ENCODE results near the gene MKLN1.
A peak's percentile ranks its signal among the peaks of the same experiment; 100 is the strongest.

The MKLN1 gene

GRCh38 chr7:131506597-131506996, 178.9 kb downstream of the MKLN1 start:
- TF ChIP-seq CSDC2 (CRISPR knock-in tag; IDR thresholded peaks at IDR 0.05): no peak
- no peak for TF ChIP-seq ZC3H10 (CRISPR knock-in tag; IDR thresholded peaks at IDR 0.05)
- TF ChIP-seq OSR1 (CRISPR knock-in tag; IDR thresholded peaks at IDR 0.05): no peak
- no peak for TF ChIP-seq ZFP3 (CRISPR knock-in tag; IDR thresholded peaks at IDR 0.05)
- TF ChIP-seq SNAI2 (CRISPR knock-in tag; IDR thresholded peaks at IDR 0.05): no peak
- no peak for TF ChIP-seq CSRNP3 (CRISPR knock-in tag; IDR thresholded peaks at IDR 0.05)
- no peak for TF ChIP-seq ARNTL (CRISPR knock-in tag; IDR thresholded peaks at IDR 0.05; ENCODE audit: borderline replicate concordance, low read depth)
- no peak for TF ChIP-seq ZNF565 (CRISPR knock-in tag; conservative IDR thresholded peaks at IDR 0.05; ENCODE audit: low read depth)

GRCh38 chr7:131507592-131508331, 180.1 kb downstream of the MKLN1 start:
- ATAC-seq: peak; percentile 86
- TF ChIP-seq ZNF8 (CRISPR knock-in tag; IDR thresholded peaks at IDR 0.05): no peak
- TF ChIP-seq ZC3H10 (CRISPR knock-in tag; IDR thresholded peaks at IDR 0.05): no peak
- TF ChIP-seq OSR1 (CRISPR knock-in tag; IDR thresholded peaks at IDR 0.05): no peak
- no peak for TF ChIP-seq ZNF565 (CRISPR knock-in tag; conservative IDR thresholded peaks at IDR 0.05; ENCODE audit: low read depth)
- no peak for TF ChIP-seq BACH2 (CRISPR knock-in tag; IDR thresholded peaks at IDR 0.05; ENCODE audit: borderline replicate concordance)
- TF ChIP-seq TSHZ2 (CRISPR knock-in tag; IDR thresholded peaks at IDR 0.05): no peak
- no peak for TF ChIP-seq CREB5 (CRISPR knock-in tag; IDR thresholded peaks at IDR 0.05; ENCODE audit: low read depth)
- no peak for TF ChIP-seq PPARA (CRISPR knock-in tag; IDR thresholded peaks at IDR 0.05; ENCODE audit: borderline replicate concordance)
- TF ChIP-seq ARNTL (CRISPR knock-in tag; IDR thresholded peaks at IDR 0.05; ENCODE audit: borderline replicate concordance, low read depth): no peak
- no peak for TF ChIP-seq GLIS3 (CRISPR knock-in tag; IDR thresholded peaks at IDR 0.05)
- TF ChIP-seq ZFP3 (CRISPR knock-in tag; IDR thresholded peaks at IDR 0.05): no peak
- no peak for TF ChIP-seq PATZ1 (CRISPR knock-in tag; IDR thresholded peaks at IDR 0.05; ENCODE audit: borderline replicate concordance)
- TF ChIP-seq CSDC2 (CRISPR knock-in tag; IDR thresholded peaks at IDR 0.05): no peak
- TF ChIP-seq TOX (CRISPR knock-in tag; IDR thresholded peaks at IDR 0.05; ENCODE audit: borderline replicate concordance): no peak

More at GRCh38 chr7:131506597-131506996, 178.9 kb downstream of the MKLN1 start:
- no peak for ATAC-seq

GRCh38 chr7:131508754-131509486, 181.2 kb downstream of the MKLN1 start:
- no peak for ATAC-seq
- no peak for TF ChIP-seq ISL1 (CRISPR knock-in tag; IDR thresholded peaks at IDR 0.05)
- TF ChIP-seq PPARA (CRISPR knock-in tag; IDR thresholded peaks at IDR 0.05; ENCODE audit: borderline replicate concordance): no peak
- TF ChIP-seq ZFP3 (CRISPR knock-in tag; IDR thresholded peaks at IDR 0.05): no peak
- no peak for TF ChIP-seq OSR1 (CRISPR knock-in tag; IDR thresholded peaks at IDR 0.05)
- no peak for TF ChIP-seq PATZ1 (CRISPR knock-in tag; IDR thresholded peaks at IDR 0.05; ENCODE audit: borderline replicate concordance)
- no peak for TF ChIP-seq CSRNP3 (CRISPR knock-in tag; IDR thresholded peaks at IDR 0.05)
- TF ChIP-seq TSHZ2 (CRISPR knock-in tag; IDR thresholded peaks at IDR 0.05): no peak
- no peak for TF ChIP-seq ARNTL (CRISPR knock-in tag; IDR thresholded peaks at IDR 0.05; ENCODE audit: borderline replicate concordance, low read depth)
- TF ChIP-seq CREB5 (CRISPR knock-in tag; IDR thresholded peaks at IDR 0.05; ENCODE audit: low read depth): no peak
- TF ChIP-seq TCF4 (CRISPR knock-in tag; IDR thresholded peaks at IDR 0.05; ENCODE audit: borderline replicate concordance): no peak

Measured in SK-N-SH treated with all-trans-retinoic acid at 6 μM for 48 hours (cell line).